A549 (cell line): ENCODE measurements around the gene USP25. TPM values are rescaled to one million over a fixed set of nuclear protein-coding genes. Genes with fewer than 3 reads are reported as not detected.

ENCODE experiments used
- ATAC-seq, 2 experiments: fragments of 200-7000 bp in 1 of 2; fragments of >200 bp in 1 of 2; cut with Nextera tagmentation in 1 of 2; cut with Tn5 transposase in 1 of 2; 3 replicates each; pipeline versions ENCODE4 v1.8.0 to v1.9.1; 2018 to 2020; ENCODE audit warnings: mild to moderate bottlenecking in 1 of 2, moderate library complexity in 1 of 2
- CTCF ChIA-PET: fragments of 300-600 bp; sonication (Branson Sonifier 250); formaldehyde crosslinking; extraction: SDS; loops from one replicate; lab custom pipeline; 2021; ENCODE audit warnings: antibody characterized with exemption, inconsistent platforms; lab: Yijun Ruan, JAX
- POLR2A ChIA-PET: fragments of 350-600 bp; formaldehyde crosslinking; extraction: SDS; loops from one replicate; lab custom pipeline; 2021; ENCODE audit warnings: antibody characterized with exemption, inconsistent platforms; lab: Yijun Ruan, JAX
- DNase-seq, 2 experiments: peaks; one replicate each; pipeline versions ENCODE4 v3.0.0 to v3.0.0-alpha.2; 2011 to 2016; ENCODE audit warnings: low read depth in 1 of 2, low spot score in 1 of 2
- FAIRE-seq: peaks from 2 replicates; lab custom pipeline; 2011; peaks lifted over from hg19 to GRCh38; lab: Jason Lieb, UNC
- H3K27ac ChIP-seq, 2 experiments: fragments of >200 bp; sonication (Bioruptor Twin); formaldehyde crosslinking; 3 replicates each; pipeline ENCODE4 v1.5.1; 2016 to 2017
- H3K4me1 ChIP-seq: fragments of >200 bp; sonication (Bioruptor Twin); formaldehyde crosslinking; 3 replicates; pipeline ENCODE4 v1.6.1; 2016
- H3K4me2 ChIP-seq: fragments of >200 bp; sonication (Bioruptor Twin); formaldehyde crosslinking; 3 replicates; pipeline ENCODE4 v1.6.1; 2016
- H3K4me3 ChIP-seq: fragments of >200 bp; sonication (Bioruptor Twin); formaldehyde crosslinking; 3 replicates; pipeline ENCODE4 v1.5.1; 2016
- H3K9me3 ChIP-seq: fragments of >200 bp; sonication (Bioruptor Twin); formaldehyde crosslinking; 3 replicates; pipeline ENCODE4 v1.6.1; 2016
- BCL3 ChIP-seq: fragments of >200 bp; sonication (Bioruptor Twin); formaldehyde crosslinking; IDR thresholded peaks from 3 replicates; pipeline ENCODE4 v1.6.1; 2016
- CBX2 ChIP-seq: fragments of 200-600 bp; sonication (generic); IDR thresholded peaks from 2 replicates; pipeline ENCODE4 v1.6.1; 2016; ENCODE audit warnings: low read depth, mild to moderate bottlenecking, borderline replicate concordance
- CBX8 ChIP-seq: fragments of 200-600 bp; sonication (generic); IDR thresholded peaks from 2 replicates; pipeline ENCODE4 v1.6.1; 2016
- CHD4 ChIP-seq: fragments of 200-600 bp; sonication (generic); IDR thresholded peaks from 2 replicates; pipeline ENCODE4 v1.6.1; 2016; ENCODE audit warnings: antibody characterized with exemption, mild to moderate bottlenecking, borderline replicate concordance
- CTCF ChIP-seq: fragments of >200 bp; sonication (Bioruptor Twin); formaldehyde crosslinking; IDR thresholded peaks from 3 replicates; pipeline ENCODE4 v1.5.1; 2016
- E2F6 ChIP-seq: IDR thresholded peaks from 2 replicates; pipeline ENCODE4 v1.6.1; 2012; ENCODE audit warnings: low read depth, borderline replicate concordance
- EHF ChIP-seq: fragments of 250-450 bp; sonication (Bioruptor Pico); IDR thresholded peaks from 2 replicates; pipeline ENCODE4 v1.5.0; 2020; ENCODE audit warnings: mild to moderate bottlenecking
- EHMT2 ChIP-seq: fragments of 200-600 bp; sonication (generic); IDR thresholded peaks from 2 replicates; pipeline ENCODE4 v1.6.1; 2016; ENCODE audit warnings: antibody characterized with exemption, low read depth, mild to moderate bottlenecking, moderate library complexity
- FOXS1 ChIP-seq: fragments of 250-450 bp; sonication (Bioruptor Pico); IDR thresholded peaks from 2 replicates; pipeline ENCODE4 v1.5.0; 2020; ENCODE audit warnings: mild to moderate bottlenecking, moderate library complexity
- GATA3 ChIP-seq: IDR thresholded peaks from 2 replicates; pipeline ENCODE4 v1.6.1; 2012; ENCODE audit warnings: borderline replicate concordance
- HDAC2 ChIP-seq: fragments of 200-600 bp; sonication (generic); IDR thresholded peaks from 2 replicates; pipeline ENCODE4 v1.6.1; 2016
- HEYL ChIP-seq: fragments of 250-450 bp; sonication (Bioruptor Pico); IDR thresholded peaks from 2 replicates; pipeline ENCODE4 v1.8.0; 2021; ENCODE audit warnings: mild to moderate bottlenecking, moderate library complexity
- HOXB13 ChIP-seq: fragments of 250-450 bp; sonication (Bioruptor Pico); IDR thresholded peaks from 2 replicates; pipeline ENCODE4 v1.5.0; 2020; ENCODE audit warnings: low read depth, mild to moderate bottlenecking, moderate library complexity
- JUNB ChIP-seq: fragments of >200 bp; sonication (Bioruptor Twin); formaldehyde crosslinking; IDR thresholded peaks from 2 replicates; pipeline ENCODE4 v1.6.1; 2016
- MAX ChIP-seq: IDR thresholded peaks from 2 replicates; pipeline ENCODE4 v1.6.1; 2012
- NFE2L2 ChIP-seq: fragments of 150-350 bp; conservative IDR thresholded peaks from 2 replicates; pipeline ENCODE4 v1.6.1; 2014; ENCODE audit warnings: low read length
- POLR2A ChIP-seq: IDR thresholded peaks from 2 replicates; pipeline ENCODE4 v1.6.1; 2012; ENCODE audit warnings: mild to moderate bottlenecking, low read length
- RARB ChIP-seq: fragments of 250-450 bp; sonication (Bioruptor Pico); IDR thresholded peaks from 2 replicates; pipeline ENCODE4 v1.8.0; 2021; ENCODE audit warnings: mild to moderate bottlenecking, moderate library complexity
- REST ChIP-seq: fragments of 200-600 bp; sonication (generic); IDR thresholded peaks from 2 replicates; pipeline ENCODE4 v1.6.1; 2016; ENCODE audit warnings: antibody characterized with exemption, mild to moderate bottlenecking, moderate library complexity
- SREBF2 ChIP-seq: fragments of 450-650 bp; IDR thresholded peaks from 2 replicates; pipeline ENCODE4 v1.6.1; 2014; ENCODE audit warnings: mild to moderate bottlenecking, moderate library complexity
- ZFP36 ChIP-seq: fragments of 450-650 bp; IDR thresholded peaks from 2 replicates; pipeline ENCODE4 v1.6.1; 2014; ENCODE audit warnings: borderline replicate concordance; ENCODE audit not compliant: partially characterized antibody
- ZNF302 ChIP-seq: fragments of 250-450 bp; sonication (Bioruptor Pico); IDR thresholded peaks from 2 replicates; pipeline ENCODE4 v1.9.0; 2021; ENCODE audit warnings: inconsistent platforms, mild to moderate bottlenecking, moderate library complexity
- ZSCAN20 ChIP-seq: fragments of 250-450 bp; sonication (Bioruptor Pico); IDR thresholded peaks from 2 replicates; pipeline ENCODE4 v1.8.0; 2022; ENCODE audit warnings: mild to moderate bottlenecking, moderate library complexity
- WGBS: methylation state at CpG from one replicate; pipeline ENCODE4 v1.1.6; 2017; ENCODE audit errors: missing lambda C conversion rate; 5-methylcytosine and 5-hydroxymethylcytosine counted together
- polyA plus RNA-seq, 4 experiments: library from polyadenylated mRNA; depleted of rRNA in 3 of 4; stranded (reverse); fragments of >200 nt; fragmentation: RNase III in 1 of 4; extraction: RNeasy Plus Mini Kit Qiagen cat#74134 plus additional on column Dnase treatment in 1 of 4; gene quantifications; 2 replicates in 3 of 4; 3 replicates in 1 of 4; pipeline ENCODE4 v1.2.3, GENCODE V29; 2011 to 2017

The USP25 gene
- polyA plus RNA-seq, 2 of the 4 experiments (the other 2 are of a cell fraction): 15.3 to 33.5 TPM

GRCh38 chr21:15895142-15896106, 165.6 kb downstream of the USP25 start:
- ATAC-seq (no peak), FAIRE-seq (no peak), DNase-seq (no peak)
- no peak overlapping the region for H3K27ac ChIP-seq
- no peaks in the 10 kb centered on the region for H3K4me1 ChIP-seq
- POLR2A ChIA-PET: no interaction called here
- no peak for TF ChIP-seq CBX8
- TF ChIP-seq ZNF302 (CRISPR knock-in tag): no peak
- no peak for TF ChIP-seq POLR2A
- CTCF ChIA-PET: no interaction called here
- WGBS: 93% methylated on average over 5 of the region's 5 CpGs
- no peak overlapping the region for H3K4me2 ChIP-seq
- peaks cover 7% of the 10 kb centered on the region; the same call in 2 of the 3 replicates for H3K9me3 ChIP-seq
- H3K4me3 ChIP-seq: no peak overlapping the region

- peaks cover 11% of the 10 kb centered on the region; the same call in 2 of the 3 replicates for H3K9me3 ChIP-seq
These were observed 166.7 kb downstream of the USP25 start for GRCh38 chr21:15896501-15896900.

More at GRCh38 chr21:15896501-15896900, 166.7 kb downstream of the USP25 start:
- FAIRE-seq: no peak
- Histone ChIP-seq H3K4me2 (no peak overlapping the region), H3K27ac (no peak overlapping the region), H3K4me1 (no peaks in the 10 kb centered on the region), H3K4me3 (no peak overlapping the region)
- WGBS: 94% methylated on average over 3 of the region's 4 CpGs
- TF ChIP-seq EHMT2 (no peak), EHF (CRISPR knock-in tag) (no peak), HDAC2 (no peak), CBX2 (no peak), GATA3 (no peak), BCL3 (no peak), HOXB13 (CRISPR knock-in tag) (no peak), JUNB (no peak), NFE2L2 (no peak), CHD4 (no peak), FOXS1 (CRISPR knock-in tag) (no peak), MAX (no peak), ZSCAN20 (CRISPR knock-in tag) (no peak), RARB (CRISPR knock-in tag) (no peak), ZFP36 (no peak), SREBF2 (no peak), E2F6 (no peak), HEYL (no peak), REST (no peak), CTCF (no peak)
- ChIA-PET POLR2A (no interaction called here), CTCF (no interaction called here)
- no peak for DNase-seq
- no peak; a peak in 1 of 6 replicates for ATAC-seq
